ENCODE data around the gene MRPS30.
"Not testable (repeated sequence)": the region's sequence is repeated elsewhere in the genome, so short reads cannot be mapped to it uniquely, and the experiment has no call there.

MRPS30 gene

GRCh38 chr5:44808435-44809214, at the start of gene MRPS30:
Gene MRPS30, plus strand, starts transcription at chr5:44808947. Its CDS starts 16 bp downstream, at chr5:44808963.
- peak; percentile 99 for DNase-seq (ENCODE audit: low read depth)

GRCh38 chr5:44769200-44769876, 39.4 kb upstream of the MRPS30 start:
- no peak for DNase-seq (ENCODE audit: low read depth)

GRCh38 chr5:44769877-44770209, 38.9 kb upstream of the MRPS30 start:
- no peak for DNase-seq (ENCODE audit: low read depth)

- no peak for DNase-seq (ENCODE audit: low read depth)
Observed at GRCh38 chr5:44770780-44771717, 37.7 kb upstream of the MRPS30 start.

- DNase-seq (ENCODE audit: low read depth) = not testable (repeated sequence)
Observed at GRCh38 chr5:44772397-44772796, 36.4 kb upstream of the MRPS30 start.

GRCh38 chr5:44774279-44774880, 34.4 kb upstream of the MRPS30 start:
- DNase-seq (ENCODE audit: low read depth) = peak; percentile 56

- DNase-seq (ENCODE audit: low read depth) = no peak
Observed at GRCh38 chr5:44779167-44779566, 29.6 kb upstream of the MRPS30 start.

- no peak for DNase-seq (ENCODE audit: low read depth)
Observed at GRCh38 chr5:44783634-44784315, 25.0 kb upstream of the MRPS30 start.

- no peak for DNase-seq (ENCODE audit: low read depth)
Observed at GRCh38 chr5:44787731-44788130, 21.0 kb upstream of the MRPS30 start.

GRCh38 chr5:44789372-44789995, 19.3 kb upstream of the MRPS30 start:
- peak; percentile 63 for DNase-seq (ENCODE audit: low read depth)

- DNase-seq (ENCODE audit: low read depth) = not testable (repeated sequence)
Observed at GRCh38 chr5:44792031-44792673, 16.6 kb upstream of the MRPS30 start.

- no peak for DNase-seq (ENCODE audit: low read depth)
Observed at GRCh38 chr5:44794371-44794770, 14.4 kb upstream of the MRPS30 start.

GRCh38 chr5:44795496-44795895, 13.3 kb upstream of the MRPS30 start:
- DNase-seq (ENCODE audit: low read depth) = no peak

- no peak for DNase-seq (ENCODE audit: low read depth)
Observed at GRCh38 chr5:44797841-44798240, 10.9 kb upstream of the MRPS30 start.

- no peak for DNase-seq (ENCODE audit: low read depth)
Observed at GRCh38 chr5:44801992-44802391, 6.8 kb upstream of the MRPS30 start.

GRCh38 chr5:44806608-44807007, 2.1 kb upstream of the MRPS30 start:
- no peak for DNase-seq (ENCODE audit: low read depth)

GRCh38 chr5:44807269-44807668, 1.5 kb upstream of the MRPS30 start:
- DNase-seq (ENCODE audit: low read depth) = peak; percentile 35

- DNase-seq (ENCODE audit: low read depth) = peak; percentile 80
Observed at GRCh38 chr5:44809215-44809955, 638 bp downstream of the MRPS30 start.

GRCh38 chr5:44809956-44810420, 1.2 kb downstream of the MRPS30 start:
- no peak for DNase-seq (ENCODE audit: low read depth)

GRCh38 chr5:44814761-44815160, 6.0 kb downstream of the MRPS30 start:
- no peak for DNase-seq (ENCODE audit: low read depth)

All from ELR (cell line).